ENCODE data around the gene LSM5. TPM values are rescaled to one million over a fixed set of nuclear protein-coding genes. Genes with fewer than 3 reads are reported as not detected.
"Not testable (repeated sequence)": the region's sequence is repeated elsewhere in the genome, so short reads cannot be mapped to it uniquely, and the experiment has no call there.

The LSM5 gene
- total RNA-seq, 1 donor from 2014 or later, result 80.0 TPM

GRCh38 chr7:32506266-32507054 lies 16.3 kb upstream of the LSM5 start:
- intact Hi-C loops (cut with micrococcal nuclease), result no loop called here

- intact Hi-C loops (cut with micrococcal nuclease), result no loop called here
Measured at GRCh38 chr7:32502728-32503127, 12.5 kb upstream of the LSM5 start.

- intact Hi-C loops (cut with micrococcal nuclease), result no loop called here
Measured at GRCh38 chr7:32501522-32501921, 11.3 kb upstream of the LSM5 start.

- intact Hi-C loops (cut with micrococcal nuclease), result no loop called here
Measured at GRCh38 chr7:32500922-32501341, 10.8 kb upstream of the LSM5 start.

GRCh38 chr7:32500216-32500615 lies 10.0 kb upstream of the LSM5 start:
- intact Hi-C loops (cut with micrococcal nuclease), result not testable (repeated sequence)

DNA sequence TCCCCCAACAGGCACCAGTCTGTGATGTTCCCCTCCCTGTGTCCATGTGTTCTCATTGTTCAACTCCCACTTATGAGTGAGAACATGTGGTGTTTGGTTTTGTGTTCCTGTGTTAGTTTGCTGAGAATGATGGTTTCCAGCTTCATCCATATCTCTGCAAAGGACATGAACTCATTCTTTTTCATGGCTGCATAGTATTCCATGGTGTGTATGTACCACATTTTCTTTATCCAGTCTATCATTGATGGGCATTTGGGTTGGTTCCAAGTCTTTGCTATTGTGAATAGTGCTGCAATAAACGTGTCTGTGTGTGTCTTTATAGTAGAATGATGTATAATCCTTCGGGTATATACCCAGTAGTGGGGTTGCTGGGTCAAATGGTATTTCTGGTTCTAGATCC lies 9.6 kb upstream of the LSM5 start:
- intact Hi-C loops (cut with micrococcal nuclease), result loop anchor here (5.0 kb wide), 2 partner anchors 63 to 88 kb away; no protein-coding TSS in a partner anchor

DNA sequence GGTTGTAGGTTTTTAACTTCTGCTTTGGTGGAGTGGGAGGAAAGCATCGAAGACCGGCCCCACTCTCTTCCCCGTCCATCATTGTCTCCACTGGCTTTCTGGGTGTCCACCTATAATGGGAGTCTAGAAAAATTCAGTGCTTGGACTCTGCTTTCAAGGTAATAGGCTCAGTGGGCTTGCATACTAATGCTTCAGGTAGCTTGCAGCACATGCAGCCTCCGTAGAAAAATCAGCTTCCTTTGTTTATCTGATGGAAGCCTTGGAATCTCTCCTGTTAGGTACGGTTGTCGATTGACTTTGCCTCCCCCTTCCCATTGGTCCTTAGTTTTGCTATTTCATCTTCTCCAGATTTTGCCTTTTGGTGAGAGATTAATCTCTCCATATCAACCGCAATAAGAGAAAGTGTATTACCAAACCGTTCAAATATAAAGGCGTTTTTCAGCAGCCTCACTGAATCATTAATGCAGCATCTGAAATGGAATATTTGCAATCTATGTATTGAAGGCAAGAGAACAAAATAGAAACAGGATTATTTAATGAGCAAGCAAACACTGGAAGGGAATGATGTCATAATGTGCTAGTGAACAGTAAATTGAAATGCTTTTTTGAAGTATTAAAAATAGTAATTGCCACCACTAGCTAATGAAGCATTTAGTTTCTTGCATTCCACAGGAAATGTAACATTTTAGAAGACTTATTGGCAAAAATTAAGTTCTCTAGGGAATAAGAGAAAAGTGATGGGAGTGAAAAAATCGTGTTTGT lies 6.1 kb upstream of the LSM5 start:
- intact Hi-C loops (cut with micrococcal nuclease), result loop anchor here (5.0 kb wide), 2 partner anchors 66 to 91 kb away; no protein-coding TSS in a partner anchor

DNA sequence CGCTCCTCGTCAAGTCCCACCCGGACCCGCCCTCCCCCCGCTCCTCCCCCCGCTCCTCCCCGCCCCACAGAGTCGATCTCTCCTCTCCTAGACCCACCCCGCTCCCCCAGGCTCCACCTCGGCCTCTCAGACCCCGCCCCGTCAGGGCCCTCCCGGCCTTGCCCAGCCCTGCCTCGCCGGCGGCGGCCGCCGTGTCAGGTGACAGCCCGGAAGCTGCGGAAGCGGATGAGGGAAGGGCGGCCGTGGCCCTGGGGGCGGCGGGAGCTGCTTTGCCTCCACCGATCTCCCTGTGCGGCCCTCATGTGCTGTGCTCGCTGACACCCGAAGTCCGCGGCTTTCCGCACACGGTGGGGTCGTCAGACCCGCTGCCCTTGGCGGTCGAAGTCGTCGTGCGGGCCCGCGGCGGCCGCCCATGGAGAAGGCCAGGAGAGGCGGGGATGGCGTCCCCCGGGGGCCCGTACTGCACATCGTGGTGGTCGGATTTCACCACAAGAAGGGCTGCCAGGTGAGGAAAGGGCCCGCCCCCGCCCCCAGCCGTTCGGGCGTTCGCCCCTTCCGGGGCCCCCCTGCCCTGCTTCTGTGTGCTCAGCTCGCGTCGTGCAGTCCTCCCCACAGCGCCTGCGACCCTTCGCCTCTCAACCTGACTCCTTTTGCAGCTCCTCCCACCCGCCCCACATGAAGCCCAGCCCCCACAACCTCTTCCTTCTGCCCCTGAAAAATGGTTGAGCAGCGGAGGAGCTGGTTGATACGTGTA lies 5.3 kb upstream of the LSM5 start, which contains the start of gene AVL9:
Gene AVL9, plus strand, starts transcription at position 192 of the 754 bp plus-strand sequence. Its CDS starts 221 bp downstream, at position 413.
- intact Hi-C loops (cut with micrococcal nuclease), result loop anchor here (1.0 to 5.0 kb wide), 5 partner anchors 67 to 634 kb away; partner anchors contain the start of gene BBS9

GRCh38 chr7:32494946-32495297 lies 4.7 kb upstream of the LSM5 start:
- intact Hi-C loops (cut with micrococcal nuclease), result loop anchor here (1.0 to 5.0 kb wide), 7 partner anchors 67 to 1898 kb away; partner anchors contain the start of gene BBS9

- intact Hi-C loops (cut with micrococcal nuclease), result loop anchor here (1.0 to 5.0 kb wide), 6 partner anchors 239 to 1892 kb away; partner anchors contain the start of gene BBS9
Measured at GRCh38 chr7:32489788-32490126, 423 bp downstream of the LSM5 start.

DNA sequence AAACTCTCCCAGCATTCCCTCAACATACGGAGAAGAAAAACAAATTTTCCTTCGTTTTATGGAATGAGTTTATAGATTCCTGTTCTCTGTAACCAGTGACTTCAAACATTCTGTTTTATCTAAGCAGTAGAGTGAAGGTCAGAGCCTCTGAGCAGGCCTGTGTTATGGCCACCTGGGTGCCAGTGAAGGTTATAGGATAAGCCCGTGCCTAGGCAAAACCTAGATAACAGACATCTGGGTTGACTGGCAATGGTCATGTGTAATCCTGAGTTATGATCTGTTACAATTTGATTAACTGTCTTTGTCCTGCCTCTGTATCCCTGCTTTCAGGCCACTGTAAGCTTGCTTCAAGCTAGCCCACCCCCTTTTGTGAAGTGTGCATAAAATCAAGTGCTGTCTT lies 8.3 kb downstream of the LSM5 start:
- intact Hi-C loops (cut with micrococcal nuclease), result no loop called here

DNA sequence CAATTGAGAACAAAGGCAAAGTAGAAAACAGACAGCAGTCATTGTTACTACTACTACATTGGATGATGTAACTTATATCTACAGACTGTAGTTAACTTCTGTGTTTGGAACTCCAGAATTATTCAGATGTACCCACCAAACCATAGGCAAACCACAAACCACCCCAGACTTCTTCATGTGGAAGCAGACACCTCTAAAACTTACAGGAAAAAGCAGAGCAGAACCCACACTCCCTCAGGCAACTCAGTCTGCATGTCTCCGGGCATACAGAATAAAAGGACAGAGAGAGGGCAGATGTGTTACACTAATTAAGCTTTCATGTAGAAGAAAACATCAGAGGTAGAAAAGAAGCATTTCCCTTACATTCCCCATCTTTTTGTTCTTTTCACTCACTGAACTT lies 9.0 kb downstream of the LSM5 start:
- intact Hi-C loops (cut with micrococcal nuclease), result no loop called here

GRCh38 chr7:32479574-32480200 lies 10.5 kb downstream of the LSM5 start:
- intact Hi-C loops (cut with micrococcal nuclease), result loop anchor here (5.0 to 10.0 kb wide), 2 partner anchors 185 to 737 kb away; no protein-coding TSS in a partner anchor

DNA sequence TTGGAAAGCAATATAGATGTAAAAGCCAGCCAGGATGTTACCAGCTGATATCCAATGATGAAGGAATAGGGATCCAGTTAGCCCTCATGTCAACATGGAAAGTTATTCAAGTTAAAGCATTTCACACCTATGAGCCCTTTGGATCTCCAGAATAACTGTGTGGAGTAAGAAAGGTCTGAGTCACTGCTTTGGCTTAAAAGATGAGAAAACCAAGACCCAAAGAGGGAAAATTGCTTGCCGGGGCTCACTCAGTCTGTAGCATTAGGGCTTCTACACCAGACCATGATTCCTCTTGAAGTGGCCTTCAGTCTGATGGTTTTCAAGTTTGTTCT lies 12.6 kb downstream of the LSM5 start:
- intact Hi-C loops (cut with micrococcal nuclease), result loop anchor here (5.0 to 10.0 kb wide), 2 partner anchors 183 to 735 kb away; no protein-coding TSS in a partner anchor

DNA sequence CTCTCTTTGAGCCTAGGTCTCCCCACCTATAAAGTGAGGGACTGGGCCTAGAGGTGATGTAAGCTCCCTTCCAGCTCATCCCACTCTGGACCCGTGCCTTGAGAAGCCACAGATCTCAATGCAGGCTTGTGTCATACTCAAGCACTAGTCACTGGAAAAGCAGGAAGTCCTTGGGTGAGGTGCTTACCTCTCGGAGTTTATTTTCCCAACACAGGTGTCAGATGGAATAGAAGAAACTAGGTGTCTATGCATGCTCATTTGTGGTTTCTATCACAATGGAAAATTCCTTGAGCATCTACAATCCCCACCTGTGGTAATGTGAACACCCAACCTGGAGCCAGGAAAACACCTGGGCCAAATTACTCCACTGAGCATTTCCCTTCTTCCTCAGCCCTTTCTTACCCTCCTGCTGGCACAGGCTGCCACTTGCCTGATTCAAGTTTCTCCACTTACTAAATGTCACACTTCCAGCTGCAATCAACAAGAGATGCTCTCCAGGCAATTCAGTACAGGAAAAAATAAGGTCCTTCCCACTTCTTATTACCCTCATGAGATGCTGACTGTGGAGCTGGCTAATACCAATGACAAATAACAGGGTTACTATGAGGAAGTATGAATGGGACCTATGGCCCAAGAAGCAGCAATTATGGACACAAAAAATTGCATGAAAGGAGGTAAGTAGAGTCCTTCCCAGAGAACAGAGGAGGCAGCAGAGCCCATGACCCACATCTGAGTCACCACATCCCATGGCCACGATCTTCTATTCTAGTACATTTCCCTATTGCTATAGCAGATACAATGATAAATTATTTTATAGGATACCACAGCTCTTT lies 13.1 kb downstream of the LSM5 start:
- intact Hi-C loops (cut with micrococcal nuclease), result loop anchor here (5.0 to 10.0 kb wide), 2 partner anchors 182 to 735 kb away; no protein-coding TSS in a partner anchor

DNA sequence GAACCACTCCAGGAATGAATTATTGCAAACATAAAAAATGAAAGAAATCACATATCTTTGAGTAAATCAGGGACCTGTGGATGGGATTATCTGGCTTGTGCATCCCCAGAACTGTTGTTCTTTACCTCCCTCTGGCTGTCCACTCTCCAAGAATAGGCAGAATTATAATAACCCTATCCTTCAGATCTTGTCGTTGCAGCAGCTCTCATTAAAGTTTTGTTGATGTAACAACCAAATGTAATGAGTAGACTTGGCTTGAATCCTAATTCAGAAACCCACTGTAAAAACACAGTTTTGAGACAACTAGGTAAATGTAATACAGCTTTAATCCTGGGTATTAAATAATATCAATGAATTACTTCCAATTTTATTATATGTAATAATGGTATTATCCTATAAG lies 16.2 kb downstream of the LSM5 start:
- intact Hi-C loops (cut with micrococcal nuclease), result loop anchor here (10.0 kb wide), 1 partner anchor 179 kb away; no protein-coding TSS in a partner anchor

GRCh38 chr7:32472015-32472414 lies 18.2 kb downstream of the LSM5 start:
- intact Hi-C loops (cut with micrococcal nuclease), result loop anchor here (10.0 kb wide), 1 partner anchor 177 kb away; no protein-coding TSS in a partner anchor

DNA sequence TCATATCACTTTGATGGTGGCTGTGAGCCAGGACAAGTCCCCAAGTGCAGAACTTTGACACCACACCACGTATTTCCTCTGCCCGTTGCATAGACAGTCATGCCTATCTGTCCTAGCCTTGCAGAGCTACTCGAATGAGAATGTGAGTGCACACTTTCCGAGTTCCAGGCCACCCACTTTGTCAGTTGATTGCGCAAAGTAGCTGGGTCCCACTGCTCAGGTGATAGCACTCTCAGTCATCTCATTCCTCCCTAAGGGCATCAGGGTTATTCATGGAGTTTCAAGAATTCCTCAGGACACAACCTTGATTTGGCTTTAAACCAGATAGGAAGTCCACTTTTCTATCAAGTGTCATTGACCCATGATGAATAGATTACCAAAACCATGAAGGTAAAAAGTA lies 19.3 kb downstream of the LSM5 start:
- intact Hi-C loops (cut with micrococcal nuclease), result loop anchor here (10.0 kb wide), 1 partner anchor 176 kb away; no protein-coding TSS in a partner anchor

DNA sequence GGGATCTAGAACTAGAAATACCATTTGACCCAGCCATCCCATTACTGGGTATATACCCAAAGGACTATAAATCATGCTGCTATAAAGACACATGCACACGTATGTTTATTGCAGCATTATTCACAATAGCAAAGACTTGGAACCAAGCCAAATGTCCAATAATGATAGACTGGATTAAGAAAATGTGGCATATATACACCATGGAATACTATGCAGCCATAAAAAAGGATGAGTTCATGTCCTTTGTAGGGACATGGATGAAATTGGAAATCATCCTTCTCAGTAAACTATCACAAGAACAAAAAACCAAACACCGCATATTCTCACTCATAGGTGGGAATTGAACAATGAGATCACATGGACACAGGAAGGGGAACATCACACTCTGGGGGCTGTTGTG lies 20.2 kb downstream of the LSM5 start:
- intact Hi-C loops (cut with micrococcal nuclease), result loop anchor here (10.0 kb wide), 1 partner anchor 175 kb away; no protein-coding TSS in a partner anchor

Data from T-helper 2 cell treated with Interferon-gamma antibody and Interleukin-4, amounts not matched to agents 100 ng/mL and 5 ng/mL, for 36 hours (primary cell).